Hindlimb muscle (tissue), 1 donor: Measurements from ENCODE around the gene ITIH3. TPM values are rescaled to one million over a fixed set of nuclear protein-coding genes. Genes with fewer than 3 reads are reported as not detected.

ENCODE experiments used
- DNase-seq: peaks from one replicate; pipeline ENCODE4 v3.0.0-alpha.2; 2013
- polyA plus RNA-seq: library from polyadenylated mRNA; unstranded; fragments of 120-200 nt; gene quantifications from one replicate; pipeline ENCODE4 v1.2.1, GENCODE V29; 2013; ENCODE audit not compliant: insufficient read length

Gene ITIH3
- polyA plus RNA-seq, 1 donor = 1.1 TPM

GRCh38 chr3:52779837-52780585 is 14.6 kb upstream of the ITIH3 start:
- DNase-seq = no peak

GRCh38 chr3:52781741-52782140 is 12.9 kb upstream of the ITIH3 start:
- DNase-seq = no peak

- no peak for DNase-seq
Measured at GRCh38 chr3:52782412-52783210, 12.0 kb upstream of the ITIH3 start.

GRCh38 chr3:52783211-52783555 is 11.4 kb upstream of the ITIH3 start:
- no peak for DNase-seq

- DNase-seq = no peak
Measured at GRCh38 chr3:52784021-52784621, 10.5 kb upstream of the ITIH3 start.

GRCh38 chr3:52784931-52785590 is 9.5 kb upstream of the ITIH3 start:
- DNase-seq = no peak

GRCh38 chr3:52786330-52787215 is 8.0 kb upstream of the ITIH3 start:
- no peak for DNase-seq

- no peak for DNase-seq
Measured at GRCh38 chr3:52787246-52787645, 7.3 kb upstream of the ITIH3 start.

- no peak for DNase-seq
Measured at GRCh38 chr3:52787672-52788625, 6.6 kb upstream of the ITIH3 start.

GRCh38 chr3:52788890-52789745 is 5.5 kb upstream of the ITIH3 start:
- DNase-seq = no peak

GRCh38 chr3:52789746-52790040 is 4.9 kb upstream of the ITIH3 start:
- no peak for DNase-seq

GRCh38 chr3:52790337-52790736 is 4.3 kb upstream of the ITIH3 start:
- no peak for DNase-seq

GRCh38 chr3:52790741-52791140 is 3.9 kb upstream of the ITIH3 start:
- DNase-seq = no peak

GRCh38 chr3:52791366-52791765 is 3.2 kb upstream of the ITIH3 start:
- DNase-seq = no peak

- DNase-seq = no peak
Measured at GRCh38 chr3:52791928-52792327, 2.7 kb upstream of the ITIH3 start.

- no peak for DNase-seq
Measured at GRCh38 chr3:52792413-52792812, 2.2 kb upstream of the ITIH3 start.

GRCh38 chr3:52792961-52793695 is 1.5 kb upstream of the ITIH3 start:
- DNase-seq = no peak

- no peak for DNase-seq
Measured at GRCh38 chr3:52793702-52794611, 639 bp upstream of the ITIH3 start.
